DMS153 treated with DMSO at 0.1 percent for 48 hours (cell line): Measurements from ENCODE around the gene SLC25A25.

Experiments
- DNase-seq: peaks from one replicate; lab custom pipeline; 2025; ENCODE audit not compliant: unreplicated experiment; lab: John Stamatoyannopoulos, UW

Gene SLC25A25

GRCh38 chr9:128143525-128144238, 75.7 kb downstream of the SLC25A25 start:
- DNase-seq: no peak

GRCh38 chr9:128144239-128145181, 76.5 kb downstream of the SLC25A25 start:
- DNase-seq: no peak

DNA sequence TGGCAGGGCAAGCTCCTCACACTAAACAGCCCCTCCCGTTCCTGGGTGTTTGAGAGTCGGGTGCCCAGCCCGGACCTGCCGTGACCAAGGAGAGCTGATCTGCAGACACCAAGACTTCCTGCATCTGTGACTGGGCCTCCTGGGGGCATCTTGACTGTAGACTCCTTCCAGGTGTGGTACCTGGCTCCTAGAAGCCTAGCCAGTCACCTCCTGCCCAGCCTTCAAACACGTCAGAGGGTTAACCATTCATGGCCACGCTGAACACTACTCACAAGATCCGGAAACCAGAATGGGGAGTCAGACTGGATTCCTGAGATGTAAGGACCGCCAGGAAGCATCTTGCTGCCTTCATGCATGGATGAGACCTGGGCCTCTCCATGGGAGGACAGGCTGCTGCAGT, 77.5 kb downstream of the SLC25A25 start:
- DNase-seq: no peak

DNA sequence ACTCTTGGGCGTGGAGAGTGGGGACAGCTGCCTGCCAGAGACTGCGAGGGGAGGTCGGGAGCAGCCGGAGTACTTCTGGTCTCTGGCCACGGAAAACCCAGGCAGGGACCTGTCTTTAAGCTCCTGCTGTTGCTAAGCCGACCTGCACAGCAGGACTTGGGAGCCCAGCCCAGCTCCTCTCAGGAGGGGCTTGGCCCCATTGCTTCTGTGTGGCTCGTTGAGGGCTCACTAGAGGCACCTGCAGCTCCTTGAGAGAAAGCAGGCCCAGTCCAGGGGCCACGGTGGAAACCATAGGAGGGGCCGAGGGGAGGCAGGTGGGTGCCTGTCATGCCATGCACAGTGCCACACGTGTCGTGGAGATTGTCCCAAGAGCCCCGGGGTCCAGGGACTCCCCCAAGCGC, 77.9 kb downstream of the SLC25A25 start:
- no peak for DNase-seq

DNA sequence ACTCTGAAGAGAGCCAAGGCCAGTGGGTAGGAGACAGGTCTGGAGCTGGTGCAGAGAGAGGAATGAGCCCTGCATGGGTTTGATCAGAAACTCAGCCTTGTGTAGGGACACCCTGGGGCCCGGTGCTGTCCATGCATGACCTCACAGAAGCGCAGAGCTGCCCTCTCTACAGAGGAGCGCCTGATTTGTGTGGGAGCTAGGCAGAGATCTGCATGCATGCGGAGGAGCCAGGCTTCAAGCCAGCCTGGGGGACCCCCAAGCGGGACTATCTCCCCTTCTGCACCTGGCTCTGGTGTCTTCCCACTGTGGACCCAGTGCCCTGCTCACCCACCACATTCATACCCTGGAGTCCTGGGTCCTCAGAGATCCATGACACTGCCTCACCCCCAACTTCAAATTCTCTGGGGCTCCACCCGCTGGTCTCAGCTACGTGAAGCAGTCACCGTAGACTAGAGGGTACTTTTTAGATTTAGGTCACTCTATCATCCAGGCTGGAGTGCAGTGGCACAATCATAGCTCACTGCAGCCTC, 78.6 kb downstream of the SLC25A25 start:
- DNase-seq: no peak

DNA sequence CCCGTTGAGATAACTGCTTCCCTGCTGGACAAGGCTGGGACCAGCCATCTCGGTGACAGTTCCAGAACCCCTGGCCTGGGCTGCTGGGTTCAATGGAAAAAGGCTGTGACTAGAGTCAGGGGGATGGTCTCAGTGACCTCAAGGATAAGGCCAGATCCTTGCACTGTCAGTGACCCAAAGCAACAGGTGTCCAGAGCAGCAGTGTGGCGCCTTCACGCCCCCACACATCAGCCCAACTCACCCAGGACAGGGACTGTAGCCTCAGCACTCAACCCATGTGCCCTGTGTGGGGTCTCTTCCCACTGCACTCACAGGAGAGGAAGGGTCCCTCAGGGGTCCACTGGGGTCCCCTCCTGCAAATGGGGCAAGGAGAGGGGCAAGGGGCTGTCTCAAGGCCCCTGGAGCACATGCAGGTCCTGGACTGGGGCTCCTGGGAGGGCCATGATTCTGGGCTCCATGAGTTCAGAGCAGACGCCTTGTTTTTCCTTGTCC, 80.5 kb downstream of the SLC25A25 start:
- DNase-seq: no peak

DNA sequence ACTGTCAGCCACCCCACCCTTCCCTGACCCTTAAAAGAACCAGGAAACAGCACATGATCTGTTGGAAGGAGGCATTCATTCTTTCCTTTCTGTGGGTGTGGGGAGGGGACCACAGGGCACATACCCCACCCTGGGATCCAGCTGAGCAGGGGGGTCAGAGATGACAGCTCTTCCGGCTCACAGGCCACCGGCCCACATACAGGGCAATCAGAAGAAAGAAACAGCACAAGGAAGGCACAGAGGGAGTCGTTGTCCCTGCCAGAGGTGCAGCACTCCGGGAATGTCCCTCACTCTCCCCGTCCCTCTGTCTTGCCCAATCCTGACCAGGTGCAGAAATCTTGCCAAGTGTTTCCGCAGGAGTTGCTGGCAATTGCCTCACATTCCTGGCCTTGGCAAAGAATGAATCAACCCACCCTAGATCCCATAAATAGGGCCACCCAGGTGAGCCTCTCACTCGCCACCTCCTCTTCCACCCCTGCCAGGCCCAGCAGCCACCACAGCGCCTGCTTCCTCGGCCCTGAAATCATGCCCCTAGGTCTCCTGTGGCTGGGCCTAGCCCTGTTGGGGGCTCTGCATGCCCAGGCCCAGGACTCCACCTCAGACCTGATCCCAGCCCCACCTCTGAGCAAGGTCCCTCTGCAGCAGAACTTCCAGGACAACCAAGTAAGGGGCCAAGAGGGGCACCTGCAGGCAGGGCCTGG, 81.1 kb downstream of the SLC25A25 start, which contains the start of gene LCN2:
TSS of gene LCN2 (plus strand) at position 453 of the 701 bp plus-strand sequence. CDS start at position 526, 73 bp downstream.
- DNase-seq: no peak

GRCh38 chr9:128149951-128150593, 82.0 kb downstream of the SLC25A25 start:
- DNase-seq: no peak

GRCh38 chr9:128150594-128151308, 82.7 kb downstream of the SLC25A25 start:
- no peak for DNase-seq

- no peak for DNase-seq
These were observed 83.5 kb downstream of the SLC25A25 start for GRCh38 chr9:128151309-128152132.

- no peak for DNase-seq
These were observed 84.4 kb downstream of the SLC25A25 start for GRCh38 chr9:128152133-128153059.

DNA sequence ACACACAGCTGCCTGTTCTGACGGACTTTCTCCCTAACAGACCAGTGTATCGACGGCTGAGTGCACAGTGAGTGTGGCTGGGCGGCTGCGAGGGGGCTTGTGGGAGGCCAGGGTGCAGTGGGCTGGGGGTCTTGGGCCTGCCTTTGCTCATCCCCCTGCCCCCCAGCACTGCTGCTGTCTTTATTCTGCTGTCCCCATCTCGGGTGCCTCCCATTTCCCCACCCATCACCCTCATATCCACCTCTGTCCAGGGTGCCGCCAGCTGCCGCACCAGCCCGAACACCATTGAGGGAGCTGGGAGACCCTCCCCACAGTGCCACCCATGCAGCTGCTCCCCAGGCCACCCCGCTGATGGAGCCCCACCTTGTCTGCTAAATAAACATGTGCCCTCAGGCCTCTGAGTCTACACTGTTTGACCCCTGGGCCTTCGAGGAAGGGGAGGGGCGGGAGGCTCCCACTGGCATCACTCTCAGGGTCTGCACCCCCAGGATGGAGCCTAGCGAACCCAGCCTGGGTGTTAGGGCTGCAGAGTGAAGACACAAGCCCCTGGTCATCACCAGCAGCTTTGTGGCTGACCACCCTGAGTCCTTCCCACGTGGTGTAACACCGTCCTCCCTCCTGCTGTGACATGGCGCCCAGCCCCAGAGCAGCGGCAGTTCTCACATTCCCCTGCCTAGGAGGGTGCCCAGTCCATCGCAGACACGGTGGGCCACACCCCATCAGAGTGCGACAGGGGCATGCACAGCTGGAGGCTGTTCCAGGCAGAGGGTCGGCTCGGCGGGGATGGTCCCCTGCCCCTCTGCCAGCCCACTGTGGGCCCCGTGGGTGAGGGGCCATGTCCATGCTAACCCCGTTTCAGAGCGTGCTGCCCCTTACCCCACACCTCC, 85.3 kb downstream of the SLC25A25 start:
- no peak for DNase-seq

DNA sequence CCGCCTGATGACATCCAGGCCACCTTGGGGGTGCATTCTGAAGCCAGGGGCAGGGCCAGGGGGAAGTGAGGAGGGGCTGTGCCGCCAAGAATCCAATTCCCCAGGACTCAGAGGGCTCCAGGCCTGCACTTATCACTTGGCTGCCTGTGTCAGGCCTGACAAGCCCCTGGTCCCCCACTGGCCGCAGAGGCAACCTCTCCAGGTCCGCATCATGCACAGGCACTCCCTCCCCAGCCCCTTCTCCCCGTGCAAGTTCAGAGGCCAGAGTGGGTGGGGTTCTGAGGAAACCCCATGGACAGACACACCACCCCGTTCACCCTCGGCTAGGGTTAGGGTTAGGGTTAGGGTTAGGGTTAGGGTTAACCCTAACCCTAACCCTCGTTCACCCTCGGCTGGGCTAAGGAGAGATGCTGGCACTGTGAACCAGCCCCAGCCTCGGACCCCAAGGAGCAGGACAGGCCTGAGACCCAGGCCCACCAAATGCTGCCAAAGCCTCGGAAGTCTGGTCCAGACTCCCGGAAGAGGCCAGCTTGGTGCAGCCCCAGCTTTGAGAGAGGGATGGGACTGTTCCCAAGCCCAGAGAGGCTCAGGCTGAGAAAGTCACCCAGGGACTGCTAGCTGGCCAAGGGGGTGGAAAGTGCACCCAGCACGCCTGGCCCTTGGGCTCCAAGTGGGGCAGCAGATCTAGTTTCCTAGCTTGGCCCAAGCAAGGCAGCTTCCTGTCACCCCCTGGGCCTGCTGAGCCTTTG, 86.1 kb downstream of the SLC25A25 start:
- DNase-seq: no peak

DNA sequence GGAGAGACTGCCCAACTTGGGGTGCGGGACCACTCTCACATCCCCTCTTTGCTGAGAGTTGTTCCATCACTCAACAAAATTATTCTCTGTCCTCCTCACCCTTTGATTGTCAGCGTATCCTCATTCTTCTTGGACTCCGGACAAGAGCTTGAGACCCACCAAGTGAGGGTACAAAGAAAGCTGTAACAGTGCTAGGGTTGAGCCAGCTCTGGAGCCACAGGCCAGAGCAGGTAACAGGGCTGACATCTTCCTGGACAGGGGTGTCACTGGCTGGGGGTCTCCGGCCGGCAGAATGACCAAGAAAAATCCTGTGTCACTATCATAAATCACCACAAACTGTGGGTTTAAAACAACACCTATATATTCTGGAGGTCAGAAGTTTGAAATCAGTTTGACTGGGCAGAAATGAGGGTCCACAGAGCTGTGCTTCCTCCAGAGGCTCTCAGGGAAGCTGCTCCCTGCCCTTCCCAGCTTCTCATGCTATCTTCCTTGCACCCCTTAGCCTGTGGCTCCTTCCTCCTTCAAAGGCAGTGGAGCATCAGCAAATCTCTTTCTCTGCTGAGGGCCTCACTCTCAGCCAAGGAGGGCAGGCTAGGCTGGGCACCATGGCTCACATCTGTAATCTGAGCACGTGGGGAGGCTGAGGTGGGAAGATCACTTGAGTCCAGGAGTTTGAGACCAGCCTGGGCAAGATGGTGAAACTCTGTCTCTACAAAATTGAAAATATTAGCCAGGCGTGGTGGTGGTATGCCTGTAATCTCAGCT, 87.9 kb downstream of the SLC25A25 start:
- DNase-seq: no peak
